ENCODE data around the gene TMEM271.

TMEM271 gene

GRCh38 chr4:622996-623913 lies 47.2 kb upstream of the TMEM271 start:
- no peaks in the 10 kb centered on the region for H3K27me3 ChIP-seq (ENCODE audit: insufficient read depth, low read length, poor library complexity)
- no peak overlapping the region for H3K56ac ChIP-seq (ENCODE audit: low read length)
- H3K79me1 ChIP-seq (ENCODE audit: low read length) = no peaks in the 10 kb centered on the region
- no peak for DNase-seq
- no peak overlapping the region for H3K4ac ChIP-seq (ENCODE audit: low read depth, low read length)
- no peak overlapping the region for H3K23ac ChIP-seq (ENCODE audit: low read length)
- no peak overlapping the region for H2BK120ac ChIP-seq (ENCODE audit: low read depth, low read length)
- no peak overlapping the region for H3K4me2 ChIP-seq (ENCODE audit: low read length)
- no peak overlapping the region for H2BK5ac ChIP-seq (ENCODE audit: low read length)
- H3K4me1 ChIP-seq (ENCODE audit: control insufficient read depth, low read depth, low read length) = no peaks in the 10 kb centered on the region
- H3K36me3 ChIP-seq (ENCODE audit: control insufficient read depth, insufficient read depth, low read length) = no peaks in the 10 kb centered on the region
- no peak overlapping the region for H3K4me3 ChIP-seq (ENCODE audit: low read length)
- no peaks in the 10 kb centered on the region for H3K79me2 ChIP-seq (ENCODE audit: control insufficient read depth, insufficient read depth, low read length)
- H2BK15ac ChIP-seq (replicated peaks; ENCODE audit: low read depth) = no peak overlapping the region
- H3K18ac ChIP-seq (ENCODE audit: low read length) = no peak overlapping the region
- no CpG with 5 or more reads among the region's 24 CpGs for WGBS (ENCODE audit: extremely low coverage, insufficient coverage, low lambda C conversion rate)
- no peak overlapping the region for H3K9ac ChIP-seq (ENCODE audit: low read length)
- no peak overlapping the region for H4K8ac ChIP-seq (ENCODE audit: low read depth, low read length)
- H4K5ac ChIP-seq (ENCODE audit: low read length) = no peak overlapping the region
- no peak overlapping the region for H2AK5ac ChIP-seq (ENCODE audit: low read length)
- H3K27ac ChIP-seq (ENCODE audit: low read depth, low read length) = no peak overlapping the region

- Histone ChIP-seq H3K4ac (ENCODE audit: low read depth, low read length) (no peak overlapping the region), H2BK5ac (ENCODE audit: low read length) (no peak overlapping the region), H3K27ac (ENCODE audit: low read depth, low read length) (no peak overlapping the region), H2BK15ac (replicated peaks; ENCODE audit: low read depth) (no peak overlapping the region), H3K27me3 (ENCODE audit: insufficient read depth, low read length, poor library complexity) (no peaks in the 10 kb centered on the region), H3K18ac (ENCODE audit: low read length) (no peak overlapping the region), H3K36me3 (ENCODE audit: control insufficient read depth, insufficient read depth, low read length) (no peaks in the 10 kb centered on the region), H4K8ac (ENCODE audit: low read depth, low read length) (no peak overlapping the region), H3K4me1 (ENCODE audit: control insufficient read depth, low read depth, low read length) (no peaks in the 10 kb centered on the region), H3K9ac (ENCODE audit: low read length) (no peak overlapping the region), H2BK120ac (ENCODE audit: low read depth, low read length) (no peak overlapping the region), H3K56ac (ENCODE audit: low read length) (no peak overlapping the region), H3K79me1 (ENCODE audit: low read length) (no peaks in the 10 kb centered on the region), H3K23ac (ENCODE audit: low read length) (no peak overlapping the region), H4K5ac (ENCODE audit: low read length) (no peak overlapping the region), H3K4me3 (ENCODE audit: low read length) (no peak overlapping the region), H3K4me2 (ENCODE audit: low read length) (no peak overlapping the region), H3K79me2 (ENCODE audit: control insufficient read depth, insufficient read depth, low read length) (no peaks in the 10 kb centered on the region), H2AK5ac (ENCODE audit: low read length) (no peak overlapping the region)
- no peak for DNase-seq
- WGBS (ENCODE audit: extremely low coverage, insufficient coverage, low lambda C conversion rate) = no CpG with 5 or more reads among the region's 22 CpGs
Measured at GRCh38 chr4:622071-622995, 46.2 kb upstream of the TMEM271 start.

DNA sequence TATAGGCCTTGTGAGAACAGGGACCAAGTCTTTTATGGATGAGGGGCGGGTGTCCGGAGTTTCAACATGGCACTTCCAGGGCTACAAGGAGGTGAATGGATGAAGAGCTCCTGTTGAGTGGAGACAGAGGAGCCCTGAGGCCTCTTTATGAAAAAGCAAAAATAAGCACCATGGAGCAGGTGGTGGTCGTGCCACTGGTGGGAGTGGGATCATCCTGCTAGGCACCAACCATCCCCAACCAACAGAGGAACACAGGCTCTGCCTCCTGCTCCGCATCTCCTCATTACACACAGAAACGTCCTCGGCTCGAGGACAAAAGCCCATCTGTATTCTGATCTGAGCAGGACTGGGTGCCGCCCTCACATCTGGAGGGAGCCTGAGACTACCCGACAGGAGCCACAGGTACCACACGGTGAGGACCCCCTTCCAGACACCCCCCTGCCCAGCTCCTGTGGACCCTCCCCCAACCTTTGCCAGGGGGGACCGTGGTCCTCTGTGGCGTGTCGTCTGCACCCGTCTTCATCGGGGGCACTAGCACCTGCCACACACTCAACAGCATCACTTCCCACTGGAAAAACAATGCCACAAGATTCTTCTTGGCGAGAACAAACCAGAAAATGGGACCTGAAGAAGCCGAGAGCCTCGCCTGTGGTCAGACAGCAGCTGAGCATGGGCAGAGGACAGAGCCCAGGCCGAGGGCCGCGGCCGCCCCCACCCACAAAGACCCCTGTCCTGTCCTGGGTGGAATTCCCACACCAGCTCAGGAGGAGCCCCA lies 45.4 kb upstream of the TMEM271 start:
- no peak overlapping the region for H2AK5ac ChIP-seq (ENCODE audit: low read length)
- WGBS (ENCODE audit: extremely low coverage, insufficient coverage, low lambda C conversion rate) = no CpG with 5 or more reads among the region's 22 CpGs
- H4K5ac ChIP-seq (ENCODE audit: low read length) = no peak overlapping the region

GRCh38 chr4:620851-621261 lies 44.8 kb upstream of the TMEM271 start:
- Histone ChIP-seq H3K79me2 (ENCODE audit: control insufficient read depth, insufficient read depth, low read length) (no peaks in the 10 kb centered on the region), H4K5ac (ENCODE audit: low read length) (no peak overlapping the region), H2BK15ac (replicated peaks; ENCODE audit: low read depth) (no peak overlapping the region), H3K36me3 (ENCODE audit: control insufficient read depth, insufficient read depth, low read length) (no peaks in the 10 kb centered on the region), H2AK5ac (ENCODE audit: low read length) (no peak overlapping the region), H3K18ac (ENCODE audit: low read length) (no peak overlapping the region), H3K27ac (ENCODE audit: low read depth, low read length) (no peak overlapping the region), H4K8ac (ENCODE audit: low read depth, low read length) (no peak overlapping the region), H3K23ac (ENCODE audit: low read length) (no peak overlapping the region), H2BK5ac (ENCODE audit: low read length) (no peak overlapping the region), H3K56ac (ENCODE audit: low read length) (no peak overlapping the region), H3K79me1 (ENCODE audit: low read length) (no peaks in the 10 kb centered on the region), H3K4me2 (ENCODE audit: low read length) (no peak overlapping the region), H3K4me1 (ENCODE audit: control insufficient read depth, low read depth, low read length) (no peaks in the 10 kb centered on the region), H3K27me3 (ENCODE audit: insufficient read depth, low read length, poor library complexity) (no peaks in the 10 kb centered on the region), H3K9ac (ENCODE audit: low read length) (no peak overlapping the region), H3K4me3 (ENCODE audit: low read length) (no peak overlapping the region), H3K4ac (ENCODE audit: low read depth, low read length) (no peak overlapping the region), H2BK120ac (ENCODE audit: low read depth, low read length) (no peak overlapping the region)
- no peak for DNase-seq
- no CpG with 5 or more reads among the region's 19 CpGs for WGBS (ENCODE audit: extremely low coverage, insufficient coverage, low lambda C conversion rate)

More for the DNA sequence above, 45.4 kb upstream of the TMEM271 start:
- no peak overlapping the region for H4K8ac ChIP-seq (ENCODE audit: low read depth, low read length)
- H3K9ac ChIP-seq (ENCODE audit: low read length) = no peak overlapping the region
- no peak overlapping the region for H3K4me2 ChIP-seq (ENCODE audit: low read length)
- no peaks in the 10 kb centered on the region for H3K36me3 ChIP-seq (ENCODE audit: control insufficient read depth, insufficient read depth, low read length)
- H3K79me1 ChIP-seq (ENCODE audit: low read length) = no peaks in the 10 kb centered on the region
- H3K4ac ChIP-seq (ENCODE audit: low read depth, low read length) = no peak overlapping the region
- H2BK15ac ChIP-seq (replicated peaks; ENCODE audit: low read depth) = no peak overlapping the region
- H3K27me3 ChIP-seq (ENCODE audit: insufficient read depth, low read length, poor library complexity) = no peaks in the 10 kb centered on the region
- no peak for DNase-seq
- no peaks in the 10 kb centered on the region for H3K79me2 ChIP-seq (ENCODE audit: control insufficient read depth, insufficient read depth, low read length)
- H2BK5ac ChIP-seq (ENCODE audit: low read length) = no peak overlapping the region
- no peak overlapping the region for H3K23ac ChIP-seq (ENCODE audit: low read length)
- H3K18ac ChIP-seq (ENCODE audit: low read length) = no peak overlapping the region
- H3K27ac ChIP-seq (ENCODE audit: low read depth, low read length) = no peak overlapping the region
- no peak overlapping the region for H3K56ac ChIP-seq (ENCODE audit: low read length)
- H3K4me3 ChIP-seq (ENCODE audit: low read length) = no peak overlapping the region
- no peaks in the 10 kb centered on the region for H3K4me1 ChIP-seq (ENCODE audit: control insufficient read depth, low read depth, low read length)
- no peak overlapping the region for H2BK120ac ChIP-seq (ENCODE audit: low read depth, low read length)

GRCh38 chr4:620201-620600 lies 44.1 kb upstream of the TMEM271 start:
- H3K27me3 ChIP-seq (ENCODE audit: insufficient read depth, low read length, poor library complexity) = no peaks in the 10 kb centered on the region
- H3K23ac ChIP-seq (ENCODE audit: low read length) = no peak overlapping the region
- no peaks in the 10 kb centered on the region for H3K79me1 ChIP-seq (ENCODE audit: low read length)
- no peak overlapping the region for H2BK120ac ChIP-seq (ENCODE audit: low read depth, low read length)
- H3K27ac ChIP-seq (ENCODE audit: low read depth, low read length) = no peak overlapping the region
- H3K4me1 ChIP-seq (ENCODE audit: control insufficient read depth, low read depth, low read length) = no peaks in the 10 kb centered on the region
- no peak for DNase-seq
- no peak overlapping the region for H3K4me3 ChIP-seq (ENCODE audit: low read length)
- H3K56ac ChIP-seq (ENCODE audit: low read length) = no peak overlapping the region
- no peak overlapping the region for H3K4me2 ChIP-seq (ENCODE audit: low read length)
- no peak overlapping the region for H4K8ac ChIP-seq (ENCODE audit: low read depth, low read length)
- no peak overlapping the region for H4K5ac ChIP-seq (ENCODE audit: low read length)
- no peaks in the 10 kb centered on the region for H3K36me3 ChIP-seq (ENCODE audit: control insufficient read depth, insufficient read depth, low read length)
- no peak overlapping the region for H2BK5ac ChIP-seq (ENCODE audit: low read length)
- H2AK5ac ChIP-seq (ENCODE audit: low read length) = no peak overlapping the region
- H3K9ac ChIP-seq (ENCODE audit: low read length) = no peak overlapping the region
- WGBS (ENCODE audit: extremely low coverage, insufficient coverage, low lambda C conversion rate) = no CpG with 5 or more reads among the region's 11 CpGs
- H3K4ac ChIP-seq (ENCODE audit: low read depth, low read length) = no peak overlapping the region
- no peak overlapping the region for H2BK15ac ChIP-seq (replicated peaks; ENCODE audit: low read depth)
- H3K79me2 ChIP-seq (ENCODE audit: control insufficient read depth, insufficient read depth, low read length) = no peaks in the 10 kb centered on the region
- H3K18ac ChIP-seq (ENCODE audit: low read length) = no peak overlapping the region

Data from mesendoderm (in vitro differentiated cells).